Measurements from ENCODE around the gene KDM6A. TPM values are rescaled to one million over a fixed set of nuclear protein-coding genes. Genes with fewer than 3 reads are reported as not detected.

The KDM6A gene
- total RNA-seq, 1 donor from 2014 or later = 9.4 TPM

- no peaks in the 10 kb centered on the region for H3K27me3 ChIP-seq (ENCODE audit: low read depth)
- peaks cover 83% of the 10 kb centered on the region for H3K4me1 ChIP-seq
- H3K4me3 ChIP-seq = no peak overlapping the region
- H3K36me3 ChIP-seq = no peaks in the 10 kb centered on the region
- no peak for DNase-seq
- intact Hi-C loops (cut with micrococcal nuclease) = no loop called here
- no peak overlapping the region for H3K27ac ChIP-seq (replicated peaks)
- no peak for TF ChIP-seq CTCF (IDR thresholded peaks at IDR 0.05; ENCODE audit: borderline replicate concordance)
- H3K9me3 ChIP-seq (replicated peaks) = no peaks in the 10 kb centered on the region
Measured at GRCh38 chrX:45017946-45018345, 145.0 kb downstream of the KDM6A start.

GRCh38 chrX:45022150-45022549 is 149.2 kb downstream of the KDM6A start:
- no peaks in the 10 kb centered on the region for H3K36me3 ChIP-seq
- TF ChIP-seq CTCF (IDR thresholded peaks at IDR 0.05; ENCODE audit: borderline replicate concordance) = no peak
- H3K4me1 ChIP-seq = peaks cover 60% of the 10 kb centered on the region
- intact Hi-C loops (cut with micrococcal nuclease) = no loop called here
- H3K27me3 ChIP-seq (ENCODE audit: low read depth) = no peaks in the 10 kb centered on the region
- no peaks in the 10 kb centered on the region for H3K9me3 ChIP-seq (replicated peaks)
- no peak overlapping the region for H3K4me3 ChIP-seq
- no peak overlapping the region for H3K27ac ChIP-seq (replicated peaks)
- DNase-seq = no peak

- H3K27me3 ChIP-seq (ENCODE audit: low read depth) = no peaks in the 10 kb centered on the region
- no peak overlapping the region for H3K27ac ChIP-seq (replicated peaks)
- H3K9me3 ChIP-seq (replicated peaks) = no peaks in the 10 kb centered on the region
- H3K36me3 ChIP-seq = no peaks in the 10 kb centered on the region
- DNase-seq = no peak
- H3K4me1 ChIP-seq = peaks cover 37% of the 10 kb centered on the region
- TF ChIP-seq CTCF (IDR thresholded peaks at IDR 0.05; ENCODE audit: borderline replicate concordance) = no peak
- no peak overlapping the region for H3K4me3 ChIP-seq
- intact Hi-C loops (cut with micrococcal nuclease) = no loop called here
Measured at GRCh38 chrX:45024501-45024900, 151.5 kb downstream of the KDM6A start.

GRCh38 chrX:45026036-45026435 is 153.0 kb downstream of the KDM6A start:
- Histone ChIP-seq H3K27ac (replicated peaks) (no peak overlapping the region), H3K4me1 (peaks cover 23% of the 10 kb centered on the region), H3K9me3 (replicated peaks) (no peaks in the 10 kb centered on the region), H3K27me3 (ENCODE audit: low read depth) (no peaks in the 10 kb centered on the region), H3K4me3 (no peak overlapping the region), H3K36me3 (no peaks in the 10 kb centered on the region)
- TF ChIP-seq CTCF (IDR thresholded peaks at IDR 0.05; ENCODE audit: borderline replicate concordance) = no peak
- no peak for DNase-seq
- intact Hi-C loops (cut with micrococcal nuclease) = no loop called here

GRCh38 chrX:45031830-45032378 is 158.9 kb downstream of the KDM6A start:
- no peaks in the 10 kb centered on the region for H3K27me3 ChIP-seq (ENCODE audit: low read depth)
- TF ChIP-seq CTCF (IDR thresholded peaks at IDR 0.05; ENCODE audit: borderline replicate concordance) = no peak
- H3K4me3 ChIP-seq = no peak overlapping the region
- H3K4me1 ChIP-seq = peaks cover 14% of the 10 kb centered on the region
- intact Hi-C loops (cut with micrococcal nuclease) = no loop called here
- H3K9me3 ChIP-seq (replicated peaks) = no peaks in the 10 kb centered on the region
- H3K36me3 ChIP-seq = no peaks in the 10 kb centered on the region
- DNase-seq = no peak
- no peak overlapping the region for H3K27ac ChIP-seq (replicated peaks)
